HEK293 (cell line): Measurements from ENCODE around the gene FAM25A.

Experiments
- CTCF ChIA-PET: fragments of 350-600 bp; formaldehyde crosslinking; extraction: SDS; loops from one replicate; lab custom pipeline; 2021; ENCODE audit warnings: antibody characterized with exemption; lab: Yijun Ruan, JAX
- POLR2A ChIA-PET: fragments of 300-600 bp; formaldehyde crosslinking; extraction: SDS; loops from one replicate; lab custom pipeline; 2020; ENCODE audit warnings: antibody characterized with exemption, inconsistent platforms; lab: Yijun Ruan, JAX
- H3K27ac ChIP-seq: fragments of 200-500 bp; sonication (Bioruptor generic); 2 replicates; pipeline ENCODE4 v1.5.1; 2014; ENCODE audit warnings: low read depth, low read length, control low read depth, inconsistent platforms; ENCODE audit errors: extremely low read depth
- H3K36me3 ChIP-seq, 2 experiments: fragments of 200-500 bp in 1 of 2; sonication (Bioruptor generic) in 1 of 2; 1 replicate in 1 of 2; 2 replicates in 1 of 2; pipeline ENCODE4 v1.5.1; 2014 to 2017; ENCODE audit warnings: inconsistent platforms in 2 of 2, low read length in 2 of 2; ENCODE audit not compliant: control insufficient read depth in 2 of 2, insufficient read depth in 1 of 2
- H3K4me1 ChIP-seq: fragments of 200-500 bp; sonication (Bioruptor generic); 2 replicates; pipeline ENCODE4 v1.5.1; 2014; ENCODE audit warnings: mild to moderate bottlenecking, low read length, inconsistent platforms; ENCODE audit not compliant: control insufficient read depth, insufficient read depth
- H3K4me3 ChIP-seq: 2 replicates; pipeline ENCODE4 v1.5.1; 2011; ENCODE audit warnings: low read depth, mild to moderate bottlenecking, control low read depth, low read length, moderate library complexity
- H3K9me3 ChIP-seq: fragments of 200-500 bp; sonication (Bioruptor generic); 2 replicates; pipeline ENCODE4 v1.5.1; 2014; ENCODE audit warnings: low read depth, low read length, inconsistent platforms; ENCODE audit not compliant: control insufficient read depth, insufficient read depth
- GLI4 ChIP-seq: fragments of 450-650 bp; formaldehyde crosslinking; IDR thresholded peaks from 2 replicates; pipeline ENCODE4 v1.5.1; 2016; ENCODE audit warnings: missing biosample characterization, missing genetic modification characterization
- HOXD13 ChIP-seq: sonication (generic); formaldehyde crosslinking; IDR thresholded peaks from 2 replicates; pipeline ENCODE4 v1.8.0; 2022; ENCODE audit warnings: missing genetic modification reagents, borderline replicate concordance
- INSM2 ChIP-seq: fragments of 450-650 bp; formaldehyde crosslinking; IDR thresholded peaks from 2 replicates; pipeline ENCODE4 v1.5.1; 2016; ENCODE audit warnings: missing biosample characterization, missing genetic modification characterization
- KLF7 ChIP-seq: fragments of 450-650 bp; formaldehyde crosslinking; IDR thresholded peaks from 2 replicates; pipeline ENCODE4 v1.5.1; 2016; ENCODE audit warnings: missing biosample characterization, missing genetic modification characterization, borderline replicate concordance
- OSR2 ChIP-seq: fragments of 450-650 bp; formaldehyde crosslinking; IDR thresholded peaks from 2 replicates; pipeline ENCODE4 v1.5.1; 2016; ENCODE audit warnings: missing biosample characterization, missing genetic modification characterization
- SCRT2 ChIP-seq: fragments of 450-650 bp; formaldehyde crosslinking; IDR thresholded peaks from 2 replicates; pipeline ENCODE4 v1.5.1; 2016; ENCODE audit warnings: missing biosample characterization, missing genetic modification characterization
- ZBTB20 ChIP-seq: fragments of 450-650 bp; formaldehyde crosslinking; IDR thresholded peaks from 2 replicates; pipeline ENCODE4 v1.5.1; 2016; ENCODE audit warnings: missing biosample characterization, missing genetic modification characterization
- ZBTB49 ChIP-seq: fragments of 450-650 bp; formaldehyde crosslinking; IDR thresholded peaks from 2 replicates; pipeline ENCODE4 v1.5.1; 2016; ENCODE audit warnings: missing biosample characterization, missing genetic modification characterization, low read depth
- ZEB2 ChIP-seq: fragments of 450-650 bp; formaldehyde crosslinking; IDR thresholded peaks from 2 replicates; pipeline ENCODE4 v1.5.1; 2016; ENCODE audit warnings: missing biosample characterization, missing genetic modification characterization
- ZIC2 ChIP-seq: fragments of 450-650 bp; formaldehyde crosslinking; IDR thresholded peaks from 2 replicates; pipeline ENCODE4 v1.5.1; 2016; ENCODE audit warnings: missing biosample characterization, missing genetic modification characterization
- ZNF112 ChIP-seq: fragments of 450-650 bp; formaldehyde crosslinking; IDR thresholded peaks from 2 replicates; pipeline ENCODE4 v1.5.0; 2017; ENCODE audit warnings: missing biosample characterization, missing genetic modification characterization
- ZNF121 ChIP-seq: fragments of 450-650 bp; formaldehyde crosslinking; IDR thresholded peaks from 2 replicates; pipeline ENCODE4 v1.5.1; 2016; ENCODE audit warnings: missing biosample characterization, missing genetic modification characterization
- ZNF2 ChIP-seq: fragments of 450-650 bp; formaldehyde crosslinking; IDR thresholded peaks from 2 replicates; pipeline ENCODE4 v1.5.1; 2016; ENCODE audit warnings: missing biosample characterization, missing genetic modification characterization
- ZNF223 ChIP-seq: fragments of 450-650 bp; formaldehyde crosslinking; IDR thresholded peaks from 2 replicates; pipeline ENCODE4 v1.5.1; 2016; ENCODE audit warnings: missing biosample characterization, missing genetic modification characterization
- ZNF335 ChIP-seq: fragments of 450-650 bp; formaldehyde crosslinking; conservative IDR thresholded peaks from 2 replicates; pipeline ENCODE4 v1.5.1; 2016; ENCODE audit warnings: missing biosample characterization, missing genetic modification characterization
- ZNF394 ChIP-seq: fragments of 450-650 bp; formaldehyde crosslinking; IDR thresholded peaks from 2 replicates; pipeline ENCODE4 v1.5.1; 2016; ENCODE audit warnings: missing biosample characterization, missing genetic modification characterization, mild to moderate bottlenecking, moderate library complexity, borderline replicate concordance
- ZNF596 ChIP-seq: fragments of 450-650 bp; IDR thresholded peaks from 2 replicates; pipeline ENCODE4 v1.5.0; 2018; ENCODE audit warnings: missing biosample characterization, mild to moderate bottlenecking, missing genetic modification characterization, moderate library complexity
- ZNF610 ChIP-seq: fragments of 450-650 bp; formaldehyde crosslinking; IDR thresholded peaks from 2 replicates; pipeline ENCODE4 v1.5.1; 2016; ENCODE audit warnings: missing biosample characterization, missing genetic modification characterization, borderline replicate concordance
- ZNF629 ChIP-seq: fragments of 450-650 bp; formaldehyde crosslinking; IDR thresholded peaks from 2 replicates; pipeline ENCODE4 v1.5.1; 2017; ENCODE audit warnings: missing biosample characterization, missing genetic modification characterization
- ZNF677 ChIP-seq: fragments of 450-650 bp; IDR thresholded peaks from 2 replicates; pipeline ENCODE4 v1.5.0; 2018; ENCODE audit warnings: missing biosample characterization, mild to moderate bottlenecking, missing genetic modification characterization, moderate library complexity

FAM25A gene

GRCh38 chr10:87036623-87037022, 16.5 kb downstream of the FAM25A start:
- POLR2A ChIA-PET: no interaction called here
- no peak overlapping the region for H3K27ac ChIP-seq
- TF ChIP-seq ZNF121 (tag by site-specific recombination) (no peak), ZNF629 (tag by site-specific recombination) (no peak), ZEB2 (tag by site-specific recombination) (no peak), ZNF677 (tag by site-specific recombination) (no peak), OSR2 (tag by site-specific recombination) (no peak), HOXD13 (no peak), ZNF596 (tag by site-specific recombination) (no peak), ZNF112 (tag by site-specific recombination) (no peak), ZNF223 (tag by site-specific recombination) (no peak), ZNF2 (tag by site-specific recombination) (no peak), SCRT2 (tag by site-specific recombination) (no peak), KLF7 (tag by site-specific recombination) (no peak), ZBTB49 (tag by site-specific recombination) (no peak), ZNF610 (tag by site-specific recombination) (no peak)
- TF ChIP-seq, all 188 proteins: peak for 0
- no peak overlapping the region for H3K4me3 ChIP-seq
- H3K36me3 ChIP-seq: no peaks in the 10 kb centered on the region
- no peaks in the 10 kb centered on the region for H3K4me1 ChIP-seq
- CTCF ChIA-PET: interaction anchor here (0.6 kb wide), 1 partner anchor 118 kb away, joined by 3 read pairs; no protein-coding TSS in a partner anchor
- H3K9me3 ChIP-seq: no peaks in the 10 kb centered on the region

DNA sequence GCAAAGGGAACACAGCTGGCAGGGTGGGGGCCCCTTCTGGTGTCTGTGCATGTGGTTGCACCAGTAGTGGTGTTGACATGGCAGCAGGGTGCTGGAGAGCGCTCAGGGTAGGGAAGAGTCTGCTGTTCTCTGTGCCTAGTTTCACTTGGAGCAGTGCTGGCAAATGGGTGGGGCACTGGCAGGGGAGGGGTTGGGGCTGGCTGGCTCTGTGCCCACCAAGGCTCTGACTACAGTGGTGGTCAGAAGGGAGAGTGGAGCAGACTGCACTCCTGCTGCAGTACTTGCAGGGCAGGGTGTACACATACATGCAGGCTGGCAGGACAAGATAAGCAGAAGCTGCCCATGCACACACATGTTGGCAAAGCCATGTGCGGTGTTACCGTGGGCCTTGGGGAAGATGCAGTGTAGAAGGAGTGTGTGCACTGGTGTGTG, 18.2 kb downstream of the FAM25A start:
- Histone ChIP-seq H3K9me3 (no peaks in the 10 kb centered on the region), H3K27ac (no peak overlapping the region)
- CTCF ChIA-PET: interaction anchor here (0.6 kb wide), 1 partner anchor 100 kb away, joined by 7 read pairs; no protein-coding TSS in a partner anchor
- no peak for TF ChIP-seq ZNF335 (tag by site-specific recombination)
- TF ChIP-seq GLI4 (tag by site-specific recombination): no peak
- peak; percentile 39; the same call in 1 of the 2 replicates for TF ChIP-seq ZIC2
- no peak for TF ChIP-seq INSM2 (tag by site-specific recombination)
- TF ChIP-seq, all 188 proteins: peak for 1
- Histone ChIP-seq H3K36me3 (no peaks in the 10 kb centered on the region), H3K4me3 (no peak overlapping the region), H3K4me1 (no peaks in the 10 kb centered on the region)
- POLR2A ChIA-PET: interaction anchor here (0.5 kb wide), 1 partner anchor 11 kb away, joined by 3 read pairs; no protein-coding TSS in a partner anchor

- POLR2A ChIA-PET: interaction anchor here (0.5 kb wide), 1 partner anchor 11 kb away, joined by 3 read pairs; no protein-coding TSS in a partner anchor
- H3K9me3 ChIP-seq: no peaks in the 10 kb centered on the region
- TF ChIP-seq ZBTB20 (no peak), ZNF394 (tag by site-specific recombination) (peak; percentile 33; the same call in 1 of the 2 replicates)
- no peak overlapping the region for H3K27ac ChIP-seq
- no peak overlapping the region for H3K4me3 ChIP-seq
- no peaks in the 10 kb centered on the region for H3K36me3 ChIP-seq
- CTCF ChIA-PET: no interaction called here
- H3K4me1 ChIP-seq: no peaks in the 10 kb centered on the region
These were observed 18.7 kb downstream of the FAM25A start for GRCh38 chr10:87038786-87039185.
